OCI-M2 (cell line): Measurements from ENCODE around the gene RTF1.

Source experiments
- DNase-seq: peaks from one replicate; lab custom pipeline; 2025; ENCODE audit not compliant: unreplicated experiment; lab: John Stamatoyannopoulos, UW

Gene RTF1

GRCh38 chr15:41484937-41485625, 68.2 kb downstream of the RTF1 start:
- DNase-seq = no peak

GRCh38 chr15:41486286-41486685, 69.4 kb downstream of the RTF1 start:
- no peak for DNase-seq

GRCh38 chr15:41487381-41487780, 70.5 kb downstream of the RTF1 start:
- no peak for DNase-seq

GRCh38 chr15:41487802-41488201, 70.9 kb downstream of the RTF1 start:
- DNase-seq = no peak

- no peak for DNase-seq
Measured at GRCh38 chr15:41489641-41490040, 72.7 kb downstream of the RTF1 start.

- DNase-seq = no peak
Measured at GRCh38 chr15:41490355-41490754, 73.5 kb downstream of the RTF1 start.

GRCh38 chr15:41491889-41492288, 75.0 kb downstream of the RTF1 start:
- DNase-seq = no peak

GRCh38 chr15:41492597-41493204, 75.8 kb downstream of the RTF1 start:
- no peak for DNase-seq

- no peak for DNase-seq
Measured at GRCh38 chr15:41493205-41493901, 76.5 kb downstream of the RTF1 start, which contains the start of gene ITPKA. Gene ITPKA, plus strand, starts transcription at chr15:41493874. Its CDS starts 54 bp downstream, at chr15:41493928.

- no peak for DNase-seq
Measured at GRCh38 chr15:41493902-41494189, 77.0 kb downstream of the RTF1 start.

- DNase-seq = no peak
Measured at GRCh38 chr15:41494190-41494921, 77.5 kb downstream of the RTF1 start.

GRCh38 chr15:41494922-41495735, 78.2 kb downstream of the RTF1 start:
- no peak for DNase-seq

GRCh38 chr15:41495736-41496599, 79.1 kb downstream of the RTF1 start:
- DNase-seq = no peak

GRCh38 chr15:41498657-41499056, 81.8 kb downstream of the RTF1 start:
- DNase-seq = no peak

GRCh38 chr15:41499109-41499851, 82.4 kb downstream of the RTF1 start:
- DNase-seq = no peak

- DNase-seq = no peak
Measured at GRCh38 chr15:41501191-41501917, 84.5 kb downstream of the RTF1 start.

GRCh38 chr15:41501931-41502794, 85.3 kb downstream of the RTF1 start:
- no peak for DNase-seq
